Measurements from ENCODE around the gene OR2F2. TPM values are rescaled to one million over a fixed set of nuclear protein-coding genes. Genes with fewer than 3 reads are reported as not detected.

The OR2F2 gene
- polyA plus RNA-seq, 3 donors, result not detected

DNA sequence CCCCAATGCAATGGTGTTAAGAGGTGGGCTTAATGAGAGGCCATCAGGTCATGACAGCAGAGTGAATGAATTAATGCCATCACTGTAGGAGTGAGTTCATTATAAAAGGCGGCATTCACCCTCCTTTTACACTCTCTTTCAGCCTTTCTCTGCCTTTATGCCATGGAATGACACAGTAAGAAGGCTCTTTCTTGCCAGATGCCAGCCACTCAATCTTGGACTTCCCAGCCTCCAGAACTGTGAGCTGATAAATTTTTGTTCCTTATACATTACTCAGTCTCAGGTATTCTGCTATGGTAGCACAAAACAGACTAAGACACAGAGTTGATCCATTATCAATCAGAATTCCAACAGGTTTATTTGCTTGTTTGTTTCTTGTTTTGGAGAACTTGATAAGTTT, 36.2 kb upstream of the OR2F2 start:
- Histone ChIP-seq H4K20me1 (ENCODE audit: insufficient read depth, low read length) (no peaks in the 10 kb centered on the region), H3K4me3 (replicated peaks in 1 of 3; ENCODE audit: low read depth in 2 of 3, low read length in 3 of 3) (no peak overlapping the region), H3K4me2 (replicated peaks; ENCODE audit: extremely low read depth, low read length, poor library complexity, severe bottlenecking) (no peak overlapping the region), H3K9me3 (replicated peaks in 1 of 2; ENCODE audit: control insufficient read depth in 1 of 2, insufficient read depth in 1 of 2, low read length in 2 of 2) (no peaks in the 10 kb centered on the region), H3K27me3 (ENCODE audit: control insufficient read depth in 2 of 2, insufficient read depth in 2 of 2, low read length in 2 of 2) (no peaks in the 10 kb centered on the region), H2AFZ (ENCODE audit: insufficient read depth, low read depth, low read length, poor library complexity, severe bottlenecking) (no peak overlapping the region), H3K27ac (ENCODE audit: low read depth in 1 of 2, low read length in 2 of 2) (no peak overlapping the region), H3K4me1 (ENCODE audit: control insufficient read depth in 1 of 2, insufficient read depth in 2 of 2, low read length in 2 of 2) (peaks cover 8 to 10% of the 10 kb centered on the region in 2 donors), H3K9ac (ENCODE audit: insufficient read depth, low read length, poor library complexity, severe bottlenecking) (no peak overlapping the region), H3K36me3 (replicated peaks in 1 of 2; ENCODE audit: control insufficient read depth in 1 of 2, insufficient read depth in 2 of 2, low read length in 2 of 2) (no peaks in the 10 kb centered on the region), H3K79me2 (ENCODE audit: insufficient read depth, low read length) (peaks cover 19% of the 10 kb centered on the region)
- Mint-ChIP-seq H3K4me3 (no peak overlapping the region), H3K9me3 (peaks cover 0 to 2% (median 0%) of the 10 kb centered on the region in 7 donors), H3K27me3 (ENCODE audit: low read depth in 3 of 3) (peaks cover 0 to 3% (median 0%) of the 10 kb centered on the region in 3 donors), H3K27ac (no peak overlapping the region), H3K36me3 (no peaks in the 10 kb centered on the region), H3K4me1 (peaks cover 22% of the 10 kb centered on the region)
- no CpG with 5 or more reads among the region's 1 CpG for WGBS (ENCODE audit: insufficient coverage)
- intact Hi-C loops (cut with micrococcal nuclease), result no loop called here
- DNase-seq, result no peak
- no peak for TF ChIP-seq CTCF (IDR thresholded peaks at IDR 0.05)

- Histone ChIP-seq H3K9me3 (replicated peaks in 1 of 2; ENCODE audit: control insufficient read depth in 1 of 2, insufficient read depth in 1 of 2, low read length in 2 of 2) (no peaks in the 10 kb centered on the region), H3K9ac (ENCODE audit: insufficient read depth, low read length, poor library complexity, severe bottlenecking) (no peak overlapping the region), H4K20me1 (ENCODE audit: insufficient read depth, low read length) (no peaks in the 10 kb centered on the region), H3K79me2 (ENCODE audit: insufficient read depth, low read length) (peaks cover 19% of the 10 kb centered on the region), H3K27me3 (ENCODE audit: control insufficient read depth in 2 of 2, insufficient read depth in 2 of 2, low read length in 2 of 2) (no peaks in the 10 kb centered on the region), H3K27ac (ENCODE audit: low read depth in 1 of 2, low read length in 2 of 2) (no peak overlapping the region), H3K4me2 (replicated peaks; ENCODE audit: extremely low read depth, low read length, poor library complexity, severe bottlenecking) (no peak overlapping the region), H3K4me3 (replicated peaks in 1 of 3; ENCODE audit: low read depth in 2 of 3, low read length in 3 of 3) (no peak overlapping the region), H2AFZ (ENCODE audit: insufficient read depth, low read depth, low read length, poor library complexity, severe bottlenecking) (no peak overlapping the region), H3K36me3 (replicated peaks in 1 of 2; ENCODE audit: control insufficient read depth in 1 of 2, insufficient read depth in 2 of 2, low read length in 2 of 2) (no peaks in the 10 kb centered on the region), H3K4me1 (ENCODE audit: control insufficient read depth in 1 of 2, insufficient read depth in 2 of 2, low read length in 2 of 2) (peaks cover 8 to 10% of the 10 kb centered on the region in 2 donors)
- intact Hi-C loops (cut with micrococcal nuclease), result loop anchor here in 1 of 2 donors (10.0 kb wide), 1 partner anchor 55 kb away; no protein-coding TSS in a partner anchor
- Mint-ChIP-seq H3K9me3 (peaks cover 0 to 2% (median 0%) of the 10 kb centered on the region in 7 donors), H3K4me3 (no peak overlapping the region), H3K27me3 (ENCODE audit: low read depth in 3 of 3) (peaks cover 1 to 7% (median 3%) of the 10 kb centered on the region in 3 donors), H3K4me1 (peaks cover 22% of the 10 kb centered on the region), H3K27ac (peak overlapping the region in 1 of 7 donors; percentile 57), H3K36me3 (no peaks in the 10 kb centered on the region)
- no peak for TF ChIP-seq CTCF (IDR thresholded peaks at IDR 0.05)
- 81% methylated on average over 4 of the region's 5 CpGs for WGBS (ENCODE audit: insufficient coverage)
- no peak for DNase-seq
Observed at GRCh38 chr7:143900230-143900766, 34.7 kb upstream of the OR2F2 start.

All from CD14-positive monocyte (primary cell).